Caco-2 (cell line): ENCODE measurements around the gene ARHGEF38. TPM values are rescaled to one million over a fixed set of nuclear protein-coding genes. Genes with fewer than 3 reads are reported as not detected.

ENCODE experiments used
- BruUV-seq: library from RNA; stranded (reverse); fragments of 400-500 nt; replicated peaks from 2 replicates; lab custom pipeline; 2021; lab: Mats Ljungman, UMichigan
- CTCF ChIA-PET: fragments of 300-600 bp; sonication (Branson Sonifier 250); formaldehyde crosslinking; loops from one replicate; lab custom pipeline; 2022; ENCODE audit warnings: antibody characterized with exemption; lab: Charles Lee
- POLR2A ChIA-PET: fragments of 300-600 bp; sonication (Branson Sonifier 250); formaldehyde crosslinking; loops from one replicate; lab custom pipeline; 2022; ENCODE audit warnings: antibody characterized with exemption; lab: Charles Lee
- DNase-seq, 2 experiments: peaks; one replicate each; pipeline versions ENCODE4 v3.0.0 to v3.0.0-alpha.2; 2020 to 2022
- H3K27me3 ChIP-seq: replicated peaks from 2 replicates; pipeline ENCODE4 v1.6.0; 2011; ENCODE audit warnings: low read length; ENCODE audit not compliant: control insufficient read depth, insufficient read depth
- H3K36me3 ChIP-seq: 2 replicates; pipeline ENCODE4 v1.5.1; 2011; ENCODE audit warnings: low read length; ENCODE audit not compliant: control insufficient read depth, insufficient read depth
- H3K4me1 ChIP-seq: fragments of 250-450 bp; sonication (Bioruptor Pico); 2 replicates; pipeline ENCODE4 v1.5.1; 2020; ENCODE audit warnings: mild to moderate bottlenecking
- H3K4me3 ChIP-seq: 2 replicates; pipeline ENCODE4 v1.5.1; 2011; ENCODE audit warnings: low read depth, mild to moderate bottlenecking, control low read depth, low read length
- H3K9me3 ChIP-seq: fragments of 250-450 bp; sonication (Bioruptor Pico); 2 replicates; pipeline ENCODE4 v1.5.1; 2020; ENCODE audit warnings: mild to moderate bottlenecking, moderate library complexity
- H3K27ac Mint-ChIP-seq: one replicate; pipeline ENCODE4 v1.8.0; 2022; ENCODE audit warnings: mixed read lengths; ENCODE audit not compliant: unreplicated experiment
- H3K27me3 Mint-ChIP-seq: one replicate; pipeline ENCODE4 v1.8.0; 2022; ENCODE audit warnings: mixed read lengths; ENCODE audit not compliant: insufficient read depth, unreplicated experiment
- H3K36me3 Mint-ChIP-seq: one replicate; pipeline ENCODE4 v1.8.0; 2022; ENCODE audit warnings: mild to moderate bottlenecking, mixed read lengths; ENCODE audit not compliant: insufficient read depth, unreplicated experiment
- H3K4me1 Mint-ChIP-seq: one replicate; pipeline ENCODE4 v1.8.0; 2022; ENCODE audit warnings: low read depth, mixed read lengths; ENCODE audit not compliant: unreplicated experiment
- H3K4me3 Mint-ChIP-seq: one replicate; pipeline ENCODE4 v1.8.0; 2022; ENCODE audit warnings: mild to moderate bottlenecking, moderate library complexity, mixed read lengths; ENCODE audit not compliant: unreplicated experiment
- H3K9me3 Mint-ChIP-seq: one replicate; pipeline ENCODE4 v1.8.0; 2022; ENCODE audit warnings: mixed read lengths; ENCODE audit not compliant: unreplicated experiment
- CTCF ChIP-seq, 2 experiments: fragments of 200-600 bp in 1 of 2; IDR thresholded peaks; 1 replicate in 1 of 2; 2 replicates in 1 of 2; pipeline versions ENCODE4 v1.5.1 to v1.8.0; 2011 to 2022; ENCODE audit warnings: antibody characterized with exemption in 1 of 2, control low read depth in 1 of 2, inconsistent platforms in 1 of 2, low read depth in 1 of 2, low read length in 1 of 2, mild to moderate bottlenecking in 1 of 2, moderate library complexity in 1 of 2; ENCODE audit not compliant: insufficient read depth in 1 of 2, severe bottlenecking in 1 of 2, unreplicated experiment in 1 of 2
- intact Hi-C: fragments of 100-400 bp; cut with micrococcal nuclease; formaldehyde crosslinking; loops from one replicate; pipeline ENCODE4 v1.10.0; 2022; ENCODE audit not compliant: unreplicated experiment
- total RNA-seq: library from RNA; stranded (reverse); gene quantifications from 2 replicates; pipeline ENCODE4 v1.2.3, GENCODE V29; 2022

ARHGEF38 gene
- total RNA-seq, 1 experiment from 2014 or later: 3.5 TPM

GRCh38 chr4:105651884-105652283 is 99.5 kb downstream of the ARHGEF38 start:
- CTCF ChIA-PET: no interaction called here
- H3K27me3 ChIP-seq: no peaks in the 10 kb centered on the region
- intact Hi-C loops: no loop called here
- no peak for TF ChIP-seq CTCF (IDR thresholded peaks at IDR 0.05; ENCODE audit: insufficient read depth in 1 of 2, low read depth in 1 of 2, low read length in 1 of 2, severe bottlenecking in 1 of 2, unreplicated experiment in 1 of 2)
- no TSS peak for BruUV-seq
- POLR2A ChIA-PET: no interaction called here
- DNase-seq: no peak
- H3K36me3 ChIP-seq: no peaks in the 10 kb centered on the region
- Mint-ChIP-seq H3K27me3 (peaks cover 5% of the 10 kb centered on the region), H3K4me3 (no peak overlapping the region), H3K27ac (no peak overlapping the region), H3K4me1 (no peaks in the 10 kb centered on the region), H3K9me3 (no peaks in the 10 kb centered on the region), H3K36me3 (no peaks in the 10 kb centered on the region)
- H3K9me3 ChIP-seq: no peaks in the 10 kb centered on the region
- H3K4me1 ChIP-seq: no peaks in the 10 kb centered on the region
- H3K4me3 ChIP-seq: no peak overlapping the region

- Histone ChIP-seq H3K27me3 (no peaks in the 10 kb centered on the region), H3K4me3 (no peak overlapping the region), H3K4me1 (no peaks in the 10 kb centered on the region), H3K36me3 (no peaks in the 10 kb centered on the region), H3K9me3 (no peaks in the 10 kb centered on the region)
- no peaks in the 10 kb centered on the region for H3K9me3 Mint-ChIP-seq
- no TSS peak for BruUV-seq
- POLR2A ChIA-PET: no interaction called here
- CTCF ChIA-PET: no interaction called here
- intact Hi-C loops: no loop called here
- no peak overlapping the region for H3K4me3 Mint-ChIP-seq
- DNase-seq: no peak
- H3K27ac Mint-ChIP-seq: no peak overlapping the region
- H3K36me3 Mint-ChIP-seq: no peaks in the 10 kb centered on the region
- no peaks in the 10 kb centered on the region for H3K4me1 Mint-ChIP-seq
- no peak for TF ChIP-seq CTCF (IDR thresholded peaks at IDR 0.05; ENCODE audit: insufficient read depth in 1 of 2, low read depth in 1 of 2, low read length in 1 of 2, severe bottlenecking in 1 of 2, unreplicated experiment in 1 of 2)
- H3K27me3 Mint-ChIP-seq: peaks cover 5% of the 10 kb centered on the region
These were observed 100.0 kb downstream of the ARHGEF38 start for GRCh38 chr4:105652286-105652888.

GRCh38 chr4:105657117-105657765 is 104.8 kb downstream of the ARHGEF38 start:
- H3K36me3 ChIP-seq: no peaks in the 10 kb centered on the region
- Mint-ChIP-seq H3K4me3 (no peak overlapping the region), H3K36me3 (no peaks in the 10 kb centered on the region), H3K27ac (no peak overlapping the region), H3K9me3 (no peaks in the 10 kb centered on the region), H3K27me3 (no peaks in the 10 kb centered on the region), H3K4me1 (no peaks in the 10 kb centered on the region)
- no peak for DNase-seq
- H3K27me3 ChIP-seq: no peaks in the 10 kb centered on the region
- no TSS peak for BruUV-seq
- POLR2A ChIA-PET: no interaction called here
- CTCF ChIA-PET: no interaction called here
- no peak overlapping the region for H3K4me3 ChIP-seq
- no peaks in the 10 kb centered on the region for H3K9me3 ChIP-seq
- H3K4me1 ChIP-seq: no peaks in the 10 kb centered on the region
- intact Hi-C loops: no loop called here
- no peak for TF ChIP-seq CTCF (IDR thresholded peaks at IDR 0.05; ENCODE audit: insufficient read depth in 1 of 2, low read depth in 1 of 2, low read length in 1 of 2, severe bottlenecking in 1 of 2, unreplicated experiment in 1 of 2)
